ENCODE measurements around the gene MPV17L. TPM values are rescaled to one million over a fixed set of nuclear protein-coding genes. Genes with fewer than 3 reads are reported as not detected.
"Not testable (repeated sequence)": the region's sequence is repeated elsewhere in the genome, so short reads cannot be mapped to it uniquely, and the experiment has no call there.

The MPV17L gene
- total RNA-seq = not detected in 2 replicates

DNA sequence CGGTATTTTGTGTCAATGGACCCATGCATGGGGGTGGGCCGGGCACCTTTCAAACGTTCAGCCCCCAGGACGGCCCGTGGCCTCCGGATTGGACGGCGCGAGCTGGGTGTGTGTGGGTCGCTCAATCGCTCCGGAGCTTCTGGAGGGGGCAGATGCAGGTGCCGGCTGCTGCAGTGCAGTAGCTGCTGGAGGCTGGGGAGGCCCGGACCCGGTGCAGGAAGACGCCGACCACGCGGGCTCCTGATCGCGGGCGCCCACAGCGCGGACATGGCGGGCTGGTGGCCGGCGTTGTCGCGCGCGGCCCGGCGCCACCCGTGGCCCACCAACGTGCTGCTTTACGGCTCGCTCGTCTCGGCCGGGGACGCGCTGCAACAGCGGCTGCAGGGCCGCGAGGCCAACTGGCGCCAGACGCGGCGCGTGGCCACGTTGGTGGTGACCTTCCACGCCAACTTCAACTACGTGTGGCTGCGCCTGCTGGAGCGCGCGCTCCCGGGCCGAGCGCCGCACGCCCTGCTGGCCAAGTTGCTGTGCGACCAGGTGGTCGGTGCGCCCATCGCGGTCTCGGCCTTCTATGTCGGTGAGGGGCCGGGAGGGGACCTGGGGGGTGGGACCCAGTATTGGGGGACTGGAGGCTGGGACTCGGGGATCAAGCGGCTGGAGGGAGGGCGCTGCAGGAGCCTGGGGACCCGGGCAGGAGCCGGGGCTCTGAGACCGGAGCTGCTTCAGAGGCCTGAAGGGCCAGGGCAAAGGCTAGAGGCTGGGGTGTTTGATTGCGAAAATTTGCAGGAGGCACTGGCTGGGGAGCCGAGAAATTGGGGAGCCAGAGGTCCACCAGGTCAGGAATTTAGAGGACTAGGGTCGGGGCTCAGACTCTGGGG lies at the start of gene MPV17L:
MPV17L (plus strand) TSS at position 124 of the 878 bp plus-strand sequence; CDS start at position 268, 144 bp downstream.
- intact Hi-C loops (cut with micrococcal nuclease) = not testable (repeated sequence)

DNA sequence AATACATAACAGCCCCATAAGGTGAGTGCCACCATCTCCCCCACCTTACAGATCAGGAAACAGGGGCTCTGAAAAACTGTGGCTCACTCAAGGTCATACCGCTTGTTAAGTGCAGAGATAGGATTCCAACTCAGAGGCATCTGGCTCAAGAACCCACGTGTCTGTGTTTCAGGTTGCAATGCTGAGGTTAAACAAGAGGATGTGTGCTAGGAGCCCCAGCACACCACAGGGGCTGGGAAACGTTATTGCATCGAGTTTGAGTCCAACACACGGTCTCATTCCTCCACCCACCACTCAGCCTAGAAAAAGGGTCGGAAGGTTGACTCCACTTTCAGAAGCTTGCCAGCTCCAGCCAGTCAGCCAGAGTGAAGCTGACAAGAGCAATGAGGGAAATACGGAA lies 46.8 kb upstream of the MPV17L start:
- intact Hi-C loops (cut with micrococcal nuclease) = not testable (repeated sequence)

DNA sequence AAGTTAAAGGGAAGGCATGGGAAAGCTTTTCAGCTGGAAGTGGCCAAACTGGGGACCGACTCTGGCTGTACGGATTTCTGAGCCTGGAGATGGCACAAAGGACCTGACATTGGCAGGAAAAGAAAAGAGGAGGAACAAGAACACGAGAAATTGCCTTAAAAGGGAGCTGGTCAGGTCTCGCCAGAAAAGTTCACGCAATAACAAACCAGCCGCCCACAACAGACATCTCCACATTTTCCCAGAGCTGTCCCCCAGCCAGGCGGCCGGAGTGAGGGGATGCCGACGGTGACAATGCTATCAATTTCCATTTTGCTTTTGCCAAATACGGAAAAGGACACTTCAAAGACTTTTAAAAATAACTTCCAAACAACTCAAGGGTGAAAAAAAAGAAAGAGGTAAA lies 44.3 kb upstream of the MPV17L start:
- intact Hi-C loops (cut with micrococcal nuclease) = not testable (repeated sequence)

DNA sequence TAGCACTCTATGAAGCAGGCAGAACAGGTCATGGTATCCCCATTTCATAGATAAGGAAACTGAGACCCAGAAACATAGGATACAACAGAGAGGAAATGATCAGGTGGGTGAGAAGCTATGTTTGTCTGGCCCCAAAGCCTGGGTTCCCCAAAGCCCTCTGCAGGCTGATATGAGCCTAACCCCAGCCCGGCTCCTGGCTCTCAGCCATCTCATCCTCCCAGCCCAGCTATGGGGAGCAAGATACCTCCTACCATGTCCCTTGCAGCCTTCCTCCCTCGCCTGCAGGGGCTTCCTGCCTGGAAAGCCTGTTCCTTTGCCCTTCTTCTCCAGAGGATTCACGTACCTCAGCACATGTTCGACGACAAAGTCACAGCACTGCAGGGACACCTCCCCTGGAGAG lies 43.8 kb upstream of the MPV17L start:
- intact Hi-C loops (cut with micrococcal nuclease) = not testable (repeated sequence)

DNA sequence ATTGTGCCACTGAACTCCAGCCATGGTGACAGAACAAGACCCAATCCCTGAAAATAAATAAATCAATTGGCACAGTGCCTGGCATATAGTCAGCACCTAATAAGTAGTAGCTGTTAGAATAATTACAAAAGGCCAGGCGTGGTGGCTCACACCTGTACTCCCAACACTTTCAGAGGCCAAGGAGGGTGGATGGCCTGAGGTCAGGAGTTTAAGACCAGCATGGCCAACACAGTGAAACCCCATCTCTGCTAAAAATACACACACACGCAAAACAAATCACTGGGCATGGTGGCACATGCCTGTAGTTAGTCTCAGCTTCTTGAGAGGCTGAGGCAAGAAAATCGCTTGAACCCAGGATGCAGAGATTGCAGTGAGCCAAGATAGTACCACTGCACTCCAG lies 42.7 kb upstream of the MPV17L start:
- intact Hi-C loops (cut with micrococcal nuclease) = not testable (repeated sequence)

DNA sequence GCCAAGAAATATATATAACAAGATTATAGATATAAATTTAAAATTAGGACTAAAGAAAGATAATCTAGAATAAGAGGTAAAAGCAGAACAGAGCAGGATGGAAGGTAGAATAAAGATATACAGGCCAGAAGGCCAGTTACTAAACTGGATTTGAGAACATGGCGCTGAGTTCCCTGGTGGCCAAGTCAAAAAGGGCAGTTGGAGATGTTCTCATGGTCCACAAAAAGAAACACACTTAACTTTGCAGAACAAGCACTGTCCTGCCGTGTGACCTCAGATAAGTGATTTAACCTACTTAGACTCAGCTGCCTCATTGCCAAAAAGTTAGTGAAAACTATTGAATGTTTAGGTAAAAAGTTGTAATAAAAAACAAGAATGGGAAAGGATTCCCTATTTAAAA lies 40.7 kb upstream of the MPV17L start:
- intact Hi-C loops (cut with micrococcal nuclease) = not testable (repeated sequence)

DNA sequence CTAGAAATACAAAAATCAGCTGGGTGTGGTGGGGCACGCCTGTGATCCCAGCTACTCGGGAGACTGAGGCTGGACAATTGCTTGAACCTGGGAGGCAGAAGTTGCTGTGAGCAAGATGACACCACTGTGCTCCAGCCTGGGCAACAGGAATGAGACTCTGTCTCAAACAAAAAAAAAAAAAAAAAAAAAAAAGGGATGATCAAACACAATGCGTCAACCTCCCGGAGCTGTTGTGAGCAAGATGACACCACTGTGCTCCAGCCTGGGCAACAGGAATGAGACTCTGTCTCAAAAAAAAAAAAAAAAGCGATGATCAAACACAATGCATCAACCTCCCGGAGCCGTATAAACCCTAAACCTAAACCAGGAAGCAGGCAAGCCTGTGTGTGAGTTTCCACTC lies 38.1 kb upstream of the MPV17L start:
- intact Hi-C loops (cut with micrococcal nuclease) = not testable (repeated sequence)

DNA sequence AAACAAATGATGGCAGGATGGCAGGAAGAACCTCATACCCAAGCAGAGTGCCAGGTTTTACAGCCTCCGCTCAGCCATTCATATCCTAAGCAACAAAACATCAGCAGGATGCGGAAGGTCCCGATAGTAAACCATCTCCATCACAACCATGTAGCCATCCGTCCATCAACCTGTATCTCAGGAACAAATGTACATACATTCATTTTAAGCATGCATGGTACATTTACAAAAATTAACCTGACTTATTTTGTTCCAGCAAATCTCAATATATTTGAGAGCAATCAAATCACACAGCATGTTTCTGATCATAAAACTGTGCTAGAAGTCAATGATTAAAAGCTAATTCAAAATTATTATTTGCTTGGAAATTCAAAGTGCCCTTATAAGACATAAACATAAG lies 17.4 kb upstream of the MPV17L start, which contains the start of gene NPIPA5:
NPIPA5 (minus strand) TSS at position 101 of the 400 bp plus-strand sequence; CDS start at position 101, 0 bp downstream.
- intact Hi-C loops (cut with micrococcal nuclease) = not testable (repeated sequence)

DNA sequence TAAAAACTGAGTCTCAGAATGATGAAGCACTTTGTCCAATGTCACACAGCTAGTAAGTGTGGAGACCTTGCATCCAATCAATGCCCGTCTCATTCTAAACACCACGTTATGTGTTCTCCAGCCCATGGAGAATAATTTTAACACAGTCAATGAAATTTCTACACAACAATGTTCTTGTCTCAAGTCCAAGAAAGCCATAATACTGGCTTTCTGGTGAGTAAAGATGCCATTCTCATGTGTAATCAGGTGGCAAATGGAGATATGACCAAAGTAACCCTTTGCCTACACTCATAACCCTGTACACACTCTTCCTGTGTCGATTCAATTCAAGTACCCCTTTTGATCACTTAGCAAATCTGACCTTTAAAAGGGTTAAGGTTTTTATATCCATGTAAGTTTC lies 12.7 kb upstream of the MPV17L start:
- intact Hi-C loops (cut with micrococcal nuclease) = not testable (repeated sequence)

DNA sequence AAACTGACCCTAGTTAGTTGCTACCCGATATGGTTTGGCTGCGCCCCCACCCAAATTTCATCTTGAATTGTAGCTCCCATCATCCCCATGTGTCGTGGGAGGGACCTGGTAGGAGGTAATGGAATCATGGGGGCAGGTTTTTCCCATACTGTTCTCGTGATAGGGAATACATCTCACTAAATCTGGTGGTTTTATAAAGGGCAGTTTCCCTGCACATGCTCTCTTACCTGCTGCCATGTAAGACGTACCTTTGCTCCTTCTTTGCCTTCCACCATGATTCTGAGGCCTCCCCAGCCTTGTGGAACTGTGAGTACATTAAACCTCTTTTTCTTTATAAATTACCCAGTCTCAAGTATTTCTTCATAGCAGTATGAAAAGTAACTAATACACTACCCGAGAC lies 7.5 kb upstream of the MPV17L start:
- intact Hi-C loops (cut with micrococcal nuclease) = not testable (repeated sequence)

DNA sequence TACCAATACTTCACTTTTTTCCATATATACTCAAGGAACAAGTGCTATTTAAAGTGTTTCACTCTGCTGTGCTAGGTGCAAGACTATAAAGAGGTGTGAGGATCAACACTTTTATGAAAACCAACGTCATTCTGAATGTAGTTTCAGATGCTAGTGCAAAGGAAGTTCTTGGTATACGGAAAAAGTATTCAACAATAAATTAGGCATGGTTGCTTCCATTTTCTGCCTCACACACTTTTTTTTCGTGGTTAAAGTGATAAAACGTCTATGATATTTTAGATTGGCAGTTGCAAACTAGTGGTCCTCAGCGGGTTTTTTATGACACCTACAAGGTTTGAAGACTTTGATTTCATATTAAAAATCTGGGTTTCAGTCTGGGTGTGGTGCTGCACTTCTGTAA lies 5.6 kb upstream of the MPV17L start:
- intact Hi-C loops (cut with micrococcal nuclease) = not testable (repeated sequence)

DNA sequence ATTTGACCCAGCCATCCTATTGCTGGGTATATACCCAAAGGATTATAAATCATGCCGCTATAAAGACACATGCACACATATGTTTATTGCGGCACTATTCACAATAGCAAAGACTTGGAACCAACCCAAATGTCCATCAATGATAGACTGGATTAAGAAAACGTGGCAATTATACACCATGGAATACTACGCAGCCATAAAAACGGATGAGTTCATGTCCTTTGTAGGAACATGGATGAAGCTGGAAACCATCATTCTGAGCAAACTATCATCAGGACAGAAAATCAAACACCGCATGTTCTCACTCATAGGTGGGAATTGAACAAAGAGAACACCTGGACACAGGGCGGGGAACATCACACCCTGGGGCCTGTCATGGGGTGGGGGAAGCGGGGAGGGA lies 2.5 kb upstream of the MPV17L start:
- intact Hi-C loops (cut with micrococcal nuclease) = not testable (repeated sequence)

DNA sequence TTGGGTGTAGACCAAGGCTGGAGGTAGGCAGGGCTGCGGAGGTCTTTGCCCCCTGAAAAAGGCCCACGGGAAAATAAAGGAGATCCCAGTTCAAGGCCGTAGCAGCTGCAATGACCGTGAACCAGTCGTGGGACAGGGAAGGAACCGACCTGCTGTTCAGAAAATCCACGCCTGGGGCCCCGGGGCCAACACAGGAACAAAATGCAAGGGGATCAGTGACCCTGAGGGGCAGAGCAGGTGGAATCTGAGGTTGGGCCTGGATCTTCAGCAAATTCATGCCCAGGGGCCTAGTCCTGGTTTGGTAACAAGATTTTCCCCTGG lies 915 bp downstream of the MPV17L start:
- intact Hi-C loops (cut with micrococcal nuclease) = not testable (repeated sequence)

DNA sequence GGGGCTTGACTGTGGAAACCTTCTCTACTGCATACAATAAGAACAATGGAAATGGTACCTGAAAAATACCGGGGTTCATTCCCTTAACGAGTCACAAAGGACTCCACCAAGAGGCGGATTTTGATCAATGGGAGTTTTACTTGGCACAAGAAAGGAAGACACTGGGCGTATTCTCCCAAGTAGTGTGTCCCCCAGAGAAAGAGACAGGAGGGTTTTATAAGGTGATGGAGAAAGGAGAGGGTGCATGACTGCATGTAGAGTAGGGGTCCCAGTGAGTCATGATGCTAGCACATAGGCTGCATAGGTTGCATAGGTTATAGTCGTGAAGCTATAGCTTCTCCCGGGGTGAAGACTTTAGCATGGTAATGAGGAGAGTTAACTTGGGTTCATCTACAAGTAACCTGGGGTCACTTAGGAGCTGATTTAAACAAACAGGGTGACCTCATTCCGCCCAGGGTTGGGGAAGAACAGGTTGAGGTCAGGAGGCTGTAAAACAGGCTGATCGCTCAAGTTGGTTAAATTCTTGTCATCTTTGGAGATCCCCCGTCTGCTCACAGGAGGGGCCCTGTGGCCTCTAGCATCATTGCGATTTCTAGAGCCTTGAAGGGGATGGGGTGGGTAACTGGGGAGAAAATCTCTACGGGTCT lies 1.5 kb downstream of the MPV17L start:
- intact Hi-C loops (cut with micrococcal nuclease) = no loop called here

DNA sequence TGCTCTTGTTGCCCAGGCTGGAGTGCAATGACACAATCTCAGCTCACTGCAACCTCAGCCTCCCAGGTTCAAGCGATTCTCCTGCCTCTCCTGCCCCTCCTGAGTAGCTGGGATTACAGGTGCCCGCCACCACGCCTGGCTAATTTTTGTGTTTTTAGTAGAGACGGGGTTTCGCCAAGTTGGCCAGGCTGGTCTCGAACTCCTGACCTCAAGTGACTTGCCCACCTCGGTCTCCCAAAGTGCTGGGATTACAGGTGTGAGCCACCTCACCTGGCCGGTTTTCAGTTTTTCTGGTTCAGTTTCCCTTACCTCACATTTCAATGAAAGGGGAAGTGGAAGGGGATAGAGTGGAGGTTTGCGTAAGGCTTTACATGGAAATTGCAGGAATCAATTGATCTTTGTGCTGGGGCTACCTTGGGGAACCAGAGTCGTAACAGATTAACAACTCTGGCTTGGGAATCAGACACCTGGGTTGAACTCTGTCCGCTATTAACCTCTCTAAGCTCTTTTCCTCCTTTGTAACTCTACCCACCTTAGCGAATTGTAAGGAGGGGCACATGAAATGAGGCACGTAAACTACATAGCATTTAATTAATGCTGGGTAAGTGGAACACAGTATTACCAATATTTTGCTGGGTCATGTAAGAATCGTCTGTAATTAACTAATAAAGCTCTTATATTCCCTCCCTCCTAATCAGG lies 3.2 kb downstream of the MPV17L start:
- intact Hi-C loops (cut with micrococcal nuclease) = no loop called here

DNA sequence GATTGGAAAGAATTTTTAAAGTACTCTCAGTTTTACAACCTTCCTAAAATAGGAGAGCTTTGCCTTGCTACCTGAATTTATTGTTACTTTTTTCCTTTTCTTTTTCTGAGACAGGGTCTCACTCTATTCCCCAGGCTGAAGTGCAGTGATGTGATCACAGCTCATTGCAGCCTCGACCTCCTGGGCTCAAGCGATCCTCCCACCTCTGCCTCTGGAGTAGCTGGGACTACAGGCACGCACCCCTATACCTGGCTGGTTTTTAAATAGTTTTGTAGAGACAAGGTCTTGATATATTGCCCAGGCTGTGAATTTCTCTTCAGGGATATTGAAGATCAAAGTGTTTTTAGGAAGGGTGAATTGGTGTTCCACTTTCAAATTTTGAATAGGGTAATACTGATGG lies 3.8 kb downstream of the MPV17L start:
- intact Hi-C loops (cut with micrococcal nuclease) = no loop called here

DNA sequence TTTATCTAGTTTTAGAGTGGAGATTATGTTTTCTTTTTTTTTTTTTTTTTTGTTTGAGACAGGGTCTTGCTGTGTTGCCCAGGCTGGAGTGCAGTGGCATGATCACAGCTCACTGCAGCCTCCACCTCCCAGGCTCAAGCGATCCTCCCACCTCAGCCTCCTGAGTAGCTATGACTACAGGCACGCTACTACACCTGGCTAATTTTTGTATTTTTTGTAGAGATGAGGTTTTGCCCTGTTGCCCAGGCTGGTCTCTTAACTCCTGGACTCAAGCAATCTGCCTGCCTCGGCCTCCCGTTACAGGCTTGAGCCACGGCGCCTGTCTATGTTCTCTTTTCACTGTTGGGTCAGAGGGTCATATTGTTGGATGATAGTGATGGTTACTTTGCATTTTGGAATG lies 4.8 kb downstream of the MPV17L start:
- intact Hi-C loops (cut with micrococcal nuclease) = not testable (repeated sequence)

DNA sequence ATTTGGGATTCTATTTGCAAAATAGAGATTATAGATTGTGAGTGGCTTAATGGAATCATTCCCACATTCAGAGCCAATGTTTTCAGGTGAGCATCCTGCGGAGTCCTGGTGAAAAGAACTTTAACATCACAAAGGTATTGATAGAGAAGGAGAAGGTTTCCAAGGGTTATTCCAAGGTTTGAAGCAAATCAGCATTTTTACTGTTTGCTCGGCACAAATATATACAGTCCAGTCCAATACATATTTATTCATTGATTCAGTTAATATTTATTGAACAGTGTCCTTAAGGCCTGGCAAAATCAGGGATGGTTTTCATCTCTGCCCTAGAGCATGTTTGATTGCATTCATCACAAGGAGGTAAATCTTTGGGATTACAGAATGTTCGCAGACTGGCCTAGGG lies 6.4 kb downstream of the MPV17L start:
- intact Hi-C loops (cut with micrococcal nuclease) = no loop called here

DNA sequence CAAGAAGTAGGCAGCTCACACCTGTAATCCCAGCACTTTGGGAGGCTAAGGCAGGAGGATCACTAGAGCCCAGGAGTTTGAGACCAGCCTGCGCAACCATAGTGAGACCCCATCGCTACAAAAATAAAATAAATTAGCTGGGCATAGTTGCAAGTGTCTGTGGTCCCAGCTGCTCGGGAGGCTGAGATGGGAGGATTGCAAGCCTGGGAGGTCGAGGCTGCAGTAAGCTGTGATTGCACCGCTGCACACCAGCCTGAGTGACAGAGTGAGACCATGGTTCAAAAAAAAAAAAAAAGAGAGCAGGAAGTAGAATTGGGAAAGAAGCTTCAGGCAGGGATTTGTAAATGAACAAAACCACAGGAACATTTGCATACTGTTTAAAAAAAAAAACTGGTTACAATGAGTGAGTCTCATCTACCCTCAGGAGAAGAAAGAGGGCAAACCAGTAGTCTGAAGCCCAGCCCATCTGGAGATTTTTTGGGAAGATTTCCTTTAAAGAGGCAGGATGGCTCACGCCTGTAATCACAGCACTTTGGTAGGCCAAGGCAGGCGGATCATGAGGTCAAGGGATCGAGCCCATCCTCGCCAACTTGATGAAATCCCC lies 7.9 kb downstream of the MPV17L start:
- intact Hi-C loops (cut with micrococcal nuclease) = no loop called here

DNA sequence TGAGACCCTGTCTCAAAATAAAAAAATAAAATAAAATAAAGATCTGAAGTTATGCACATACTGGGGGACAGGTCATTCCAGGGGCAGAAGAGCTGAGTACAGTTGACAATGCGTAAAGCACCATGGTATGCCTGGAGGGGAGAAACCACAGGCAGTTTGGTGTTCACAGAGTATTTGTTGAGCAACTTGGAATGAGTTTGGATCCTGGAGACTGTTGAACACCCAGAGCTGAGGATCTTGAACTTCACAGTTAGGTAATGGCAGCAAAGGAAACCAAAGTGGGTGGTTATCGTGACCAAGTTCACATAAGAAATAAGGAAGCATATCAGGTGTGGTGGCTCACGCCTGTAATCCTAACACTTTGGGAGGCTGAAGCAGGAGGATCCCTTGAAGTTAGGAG lies 8.5 kb downstream of the MPV17L start:
- intact Hi-C loops (cut with micrococcal nuclease) = not testable (repeated sequence)

DNA sequence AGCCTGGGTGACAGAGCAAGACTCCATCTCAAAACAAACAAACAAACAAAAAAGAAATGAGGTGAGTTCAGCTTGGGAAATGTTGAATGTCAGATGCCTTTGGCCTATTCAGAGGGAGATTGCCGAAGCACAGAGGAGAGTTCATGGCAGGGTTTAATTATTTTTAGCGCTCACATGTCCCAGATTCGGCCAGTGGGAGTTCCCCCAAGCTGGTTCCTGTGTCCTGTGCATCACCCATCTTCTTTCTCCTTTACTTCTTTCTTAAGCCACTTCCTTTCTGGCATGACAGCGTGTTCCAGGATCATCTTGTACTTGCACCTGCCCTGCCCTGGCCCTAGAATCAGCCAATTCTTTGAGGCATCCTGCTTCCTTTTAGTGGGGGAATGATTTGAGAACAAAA lies 9.2 kb downstream of the MPV17L start:
- intact Hi-C loops (cut with micrococcal nuclease) = no loop called here

DNA sequence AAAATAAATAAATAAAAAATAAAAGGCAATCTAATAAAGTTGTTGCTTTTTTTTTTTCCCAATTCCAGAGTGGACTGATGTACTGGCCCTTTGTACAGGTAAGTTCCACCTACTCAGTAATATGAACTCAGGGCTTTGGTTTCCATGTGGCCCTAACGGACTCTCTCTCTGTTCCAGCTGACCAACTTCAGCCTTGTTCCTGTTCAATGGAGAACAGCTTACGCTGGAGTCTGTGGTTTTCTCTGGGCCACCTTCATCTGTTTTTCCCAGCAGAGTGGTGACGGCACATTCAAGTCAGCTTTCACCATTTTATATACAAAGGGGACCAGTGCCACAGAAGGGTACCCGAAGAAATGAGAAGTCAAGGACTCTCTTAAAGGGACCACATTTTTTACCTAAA lies 12.2 kb downstream of the MPV17L start:
- intact Hi-C loops (cut with micrococcal nuclease) = not testable (repeated sequence)
